ENCODE data around the gene DDR2.
"Not testable (repeated sequence)": the region's sequence is repeated elsewhere in the genome, so short reads cannot be mapped to it uniquely, and the experiment has no call there.

Gene DDR2

DNA sequence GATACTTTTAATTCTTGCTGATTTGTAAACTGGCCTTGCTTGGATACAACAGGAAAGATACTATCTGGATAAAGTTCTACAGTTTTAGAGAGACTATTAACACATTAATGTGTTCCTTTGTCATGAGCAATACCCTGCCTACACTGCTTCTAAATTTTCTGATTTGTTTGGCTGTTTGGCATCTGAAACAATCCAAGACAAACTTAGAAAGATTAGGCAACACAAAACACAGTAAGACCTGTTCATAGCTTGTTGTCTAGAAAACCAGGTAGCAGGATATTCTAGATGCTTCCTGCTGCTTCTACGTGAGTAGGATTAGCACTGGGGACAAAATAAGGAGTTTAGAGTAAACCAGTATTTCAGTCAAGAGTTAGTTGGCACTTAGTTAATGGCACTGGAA, 152.7 kb downstream of the DDR2 start:
- in situ Hi-C loops (cut with HindIII; ENCODE audit: low pct_ligation_motif_present, low pct_unique_long_range_greater_than_20kb, low sequenced_read_pairs): not testable (repeated sequence)

GRCh38 chr1:162788783-162789182, 156.5 kb downstream of the DDR2 start:
- in situ Hi-C loops (cut with HindIII; ENCODE audit: low pct_ligation_motif_present, low pct_unique_long_range_greater_than_20kb, low sequenced_read_pairs): not testable (repeated sequence)
- DNase-seq: peak; percentile 5

More for the DNA sequence above, 152.7 kb downstream of the DDR2 start:
- not testable (repeated sequence) for DNase-seq

GRCh38 chr1:162790303-162790984, 158.2 kb downstream of the DDR2 start, which contains the start of gene HSD17B7:
TSS of gene HSD17B7 (plus strand) at chr1:162790702. CDS start at chr1:162790801, 99 bp downstream.
- in situ Hi-C loops (cut with HindIII; ENCODE audit: low pct_ligation_motif_present, low pct_unique_long_range_greater_than_20kb, low sequenced_read_pairs): not testable (repeated sequence)

DNA sequence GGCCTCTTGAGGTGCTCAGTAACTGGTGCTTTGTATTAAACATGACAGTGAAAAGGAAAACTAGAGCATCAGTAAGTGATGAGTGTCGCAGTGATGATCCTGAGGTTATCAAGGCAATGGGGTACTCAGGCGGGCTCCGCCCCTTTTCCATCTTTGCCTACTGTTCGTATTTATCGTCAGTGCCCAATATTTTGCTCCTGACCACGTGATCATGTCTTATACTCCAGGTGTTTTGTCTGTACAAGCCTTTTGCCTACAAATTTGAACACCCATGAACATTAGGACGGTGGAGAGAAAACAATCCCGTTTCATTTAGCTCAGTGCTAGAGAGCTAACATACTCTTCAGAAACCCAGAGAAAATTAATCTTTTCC, 158.7 kb downstream of the DDR2 start:
- DNase-seq: peak; percentile 22
- in situ Hi-C loops (cut with HindIII; ENCODE audit: low pct_ligation_motif_present, low pct_unique_long_range_greater_than_20kb, low sequenced_read_pairs): not testable (repeated sequence)

More at GRCh38 chr1:162790303-162790984, 158.2 kb downstream of the DDR2 start, which contains the start of gene HSD17B7:
- DNase-seq: peak; percentile 69

GRCh38 chr1:162794284-162794683, 162.0 kb downstream of the DDR2 start:
- DNase-seq; in situ Hi-C loops (cut with HindIII; ENCODE audit: low pct_ligation_motif_present, low pct_unique_long_range_greater_than_20kb, low sequenced_read_pairs): not testable (repeated sequence)

- in situ Hi-C loops (cut with HindIII; ENCODE audit: low pct_ligation_motif_present, low pct_unique_long_range_greater_than_20kb, low sequenced_read_pairs); DNase-seq: not testable (repeated sequence)
Measured at GRCh38 chr1:162796617-162797279, 164.5 kb downstream of the DDR2 start.

- in situ Hi-C loops (cut with HindIII; ENCODE audit: low pct_ligation_motif_present, low pct_unique_long_range_greater_than_20kb, low sequenced_read_pairs): not testable (repeated sequence)
- peak; percentile 67 for DNase-seq
Measured at GRCh38 chr1:162799995-162800830, 167.9 kb downstream of the DDR2 start.

GRCh38 chr1:162807503-162807902, 175.2 kb downstream of the DDR2 start:
- DNase-seq; in situ Hi-C loops (cut with HindIII; ENCODE audit: low pct_ligation_motif_present, low pct_unique_long_range_greater_than_20kb, low sequenced_read_pairs): not testable (repeated sequence)

- DNase-seq; in situ Hi-C loops (cut with HindIII; ENCODE audit: low pct_ligation_motif_present, low pct_unique_long_range_greater_than_20kb, low sequenced_read_pairs): not testable (repeated sequence)
Measured at GRCh38 chr1:162812357-162812756, 180.1 kb downstream of the DDR2 start.

DNA sequence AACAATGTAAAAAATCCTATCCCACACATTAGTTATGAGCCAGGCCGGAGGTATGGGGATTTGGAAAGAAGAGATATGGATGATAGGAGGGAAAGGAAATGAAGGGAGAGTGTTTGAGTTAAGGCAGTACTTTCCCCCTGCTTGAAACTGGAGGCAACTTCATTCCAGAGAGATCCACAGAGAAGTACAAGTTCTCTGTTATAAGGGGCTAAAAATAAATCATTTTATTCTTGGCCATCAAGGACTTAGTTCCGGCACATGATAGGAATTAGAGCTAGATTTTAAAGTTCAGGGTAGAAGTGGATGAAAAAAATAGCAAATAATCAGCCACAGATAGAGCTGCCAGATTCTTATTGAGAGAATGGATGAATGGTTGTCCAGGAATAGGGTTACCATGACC, 185.9 kb downstream of the DDR2 start:
- DNase-seq; in situ Hi-C loops (cut with HindIII; ENCODE audit: low pct_ligation_motif_present, low pct_unique_long_range_greater_than_20kb, low sequenced_read_pairs): not testable (repeated sequence)

- in situ Hi-C loops (cut with HindIII; ENCODE audit: low pct_ligation_motif_present, low pct_unique_long_range_greater_than_20kb, low sequenced_read_pairs); DNase-seq: not testable (repeated sequence)
Measured at GRCh38 chr1:162818666-162819065, 186.4 kb downstream of the DDR2 start.

DNA sequence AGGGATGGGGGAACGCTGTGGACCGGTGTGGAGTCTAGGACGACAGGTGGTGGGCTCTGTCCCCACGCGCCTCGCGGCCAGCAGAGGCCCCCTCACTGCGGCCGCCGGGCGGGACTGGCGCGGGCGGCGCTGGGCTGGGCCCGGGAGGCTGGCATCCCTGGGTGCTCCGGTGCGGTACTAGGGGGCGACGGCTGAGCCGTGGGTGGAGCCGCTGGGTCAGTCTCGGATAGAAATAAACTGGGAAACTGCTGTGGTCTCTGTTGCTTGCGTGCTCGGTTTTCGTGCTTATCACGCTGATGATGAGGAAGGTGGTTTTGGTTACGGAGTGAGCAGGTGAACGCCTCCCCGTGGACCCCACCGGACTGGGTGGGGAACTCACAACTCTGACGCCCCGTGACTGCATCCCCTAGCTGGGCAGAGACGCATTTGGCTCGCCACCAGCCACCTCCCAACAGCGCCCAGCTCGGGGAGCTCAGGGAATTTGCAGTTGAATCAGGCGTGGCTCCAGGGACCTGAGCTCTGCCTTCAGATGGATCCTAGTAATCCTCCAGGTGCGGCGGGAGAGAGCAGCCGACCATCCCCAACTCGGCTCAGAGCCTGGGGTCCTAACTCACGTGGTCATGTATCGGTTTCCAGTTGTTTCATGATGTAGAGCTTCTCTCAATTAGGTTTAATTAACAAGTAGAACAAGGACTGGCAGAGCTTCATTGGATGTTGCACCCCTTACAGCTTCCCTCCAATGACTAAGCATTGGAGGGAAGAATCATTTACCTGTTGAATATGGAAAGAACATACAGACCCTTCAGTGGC, 190.3 kb downstream of the DDR2 start:
- in situ Hi-C loops (cut with HindIII; ENCODE audit: low pct_ligation_motif_present, low pct_unique_long_range_greater_than_20kb, low sequenced_read_pairs): no loop called here
- peak; percentile 37 for DNase-seq

GRCh38 chr1:162823231-162823630, 191.0 kb downstream of the DDR2 start:
- in situ Hi-C loops (cut with HindIII; ENCODE audit: low pct_ligation_motif_present, low pct_unique_long_range_greater_than_20kb, low sequenced_read_pairs): no loop called here
- no peak for DNase-seq

GRCh38 chr1:162823771-162824525, 191.7 kb downstream of the DDR2 start:
- no peak for DNase-seq
- in situ Hi-C loops (cut with HindIII; ENCODE audit: low pct_ligation_motif_present, low pct_unique_long_range_greater_than_20kb, low sequenced_read_pairs): no loop called here

GRCh38 chr1:162829268-162829667, 197.0 kb downstream of the DDR2 start:
- DNase-seq: no peak
- in situ Hi-C loops (cut with HindIII; ENCODE audit: low pct_ligation_motif_present, low pct_unique_long_range_greater_than_20kb, low sequenced_read_pairs): no loop called here

DNA sequence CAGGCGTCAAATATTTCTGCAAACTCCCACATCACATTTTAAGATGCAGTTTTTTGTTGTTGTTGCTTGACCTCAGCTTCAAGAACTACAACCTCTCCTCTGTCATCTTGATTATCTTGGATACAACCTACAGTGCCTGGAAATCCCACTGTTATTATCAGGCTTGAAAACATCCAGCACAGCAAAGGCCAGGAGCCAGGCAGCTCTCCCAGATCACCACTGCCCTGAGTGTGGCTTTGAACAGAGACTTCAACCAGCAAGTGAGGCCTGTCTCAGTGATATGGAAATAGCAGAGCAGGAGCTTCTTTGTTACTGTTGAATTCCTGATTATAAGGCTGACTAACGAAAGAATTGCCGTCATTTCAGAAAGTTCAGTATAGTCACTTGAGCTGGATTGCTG, 200.2 kb downstream of the DDR2 start:
- DNase-seq: no peak
- in situ Hi-C loops (cut with HindIII; ENCODE audit: low pct_ligation_motif_present, low pct_unique_long_range_greater_than_20kb, low sequenced_read_pairs): no loop called here

DNA sequence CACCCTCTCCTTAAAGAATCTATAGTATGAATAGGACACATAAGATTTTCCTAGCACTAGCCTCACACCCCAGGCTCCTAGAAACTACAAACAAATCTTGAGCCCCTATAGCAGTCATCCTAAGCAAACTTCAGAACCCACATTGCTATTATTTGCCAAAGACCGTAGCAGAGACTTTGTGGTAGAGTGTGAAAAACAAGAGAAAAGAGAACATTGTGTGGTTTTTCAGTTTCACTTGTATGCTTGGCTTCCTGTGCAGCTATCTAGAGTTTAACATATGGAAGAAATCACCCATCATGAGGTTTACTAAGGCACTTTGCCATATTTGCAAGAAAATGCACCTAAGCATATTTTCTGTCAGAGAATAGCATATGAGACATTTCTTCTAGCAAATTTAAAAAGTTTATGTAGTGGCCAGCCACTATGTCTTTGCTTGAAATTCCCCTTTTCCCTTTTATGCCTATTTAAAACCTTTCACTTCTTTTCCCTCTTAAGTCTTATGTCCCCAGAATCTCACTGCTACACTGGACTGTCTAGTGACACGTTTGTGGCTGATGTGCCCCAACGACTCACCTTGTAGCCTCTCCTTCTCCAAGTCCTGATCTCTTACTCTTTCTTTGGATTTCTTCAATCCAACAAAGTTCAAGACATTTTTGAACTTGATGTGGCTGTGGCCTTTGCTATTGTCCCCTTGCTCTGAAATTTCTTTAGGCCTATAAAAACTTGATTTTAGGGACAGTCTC, 203.1 kb downstream of the DDR2 start:
- in situ Hi-C loops (cut with HindIII; ENCODE audit: low pct_ligation_motif_present, low pct_unique_long_range_greater_than_20kb, low sequenced_read_pairs): no loop called here
- no peak for DNase-seq

All from ACHN (cell line).